GM12878 (cell line): Measurements from ENCODE around the gene NDUFA7. TPM values are rescaled to one million over a fixed set of nuclear protein-coding genes. Genes with fewer than 3 reads are reported as not detected.

Experiments
- ATAC-seq: fragments of 200-7000 bp; cut with Tn5 transposase; 3 replicates; pipeline ENCODE4 v1.9.1; 2020; ENCODE audit warnings: mild to moderate bottlenecking, moderate library complexity
- BruUV-seq: library from RNA; stranded (reverse); fragments of 400-500 nt; replicated peaks from 2 replicates; lab custom pipeline; 2021; lab: Mats Ljungman, UMichigan
- CTCF ChIA-PET: fragments of 300-600 bp; sonication (Branson Sonifier 250); formaldehyde crosslinking; extraction: SDS; loops from one replicate; lab custom pipeline; 2021; ENCODE audit warnings: inconsistent platforms; lab: Yijun Ruan, JAX
- POLR2A ChIA-PET: fragments of 350-600 bp; formaldehyde crosslinking; extraction: SDS; loops from one replicate; lab custom pipeline; 2021; ENCODE audit warnings: inconsistent platforms; lab: Charles Lee
- RAD21 ChIA-PET: fragments of 300-600 bp; sonication (Branson Sonifier 250); formaldehyde crosslinking; loops from one replicate; lab custom pipeline; 2023; ENCODE audit warnings: antibody characterized with exemption; ENCODE audit not compliant: unreplicated experiment; lab: Charles Lee
- SMC1A ChIA-PET: fragments of 300-600 bp; sonication (Branson Sonifier 250); formaldehyde crosslinking; loops from one replicate; lab custom pipeline; 2023; ENCODE audit not compliant: unreplicated experiment, uncharacterized antibody; lab: Charles Lee
- DNase-seq: peaks from one replicate; pipeline ENCODE4 v3.0.0-alpha.2; 2011; ENCODE audit warnings: low read depth, low spot score
- FAIRE-seq: peaks from 3 replicates; lab custom pipeline; 2011; peaks lifted over from hg19 to GRCh38; lab: Jason Lieb, UNC
- H2AFZ ChIP-seq: 2 replicates; pipeline ENCODE4 v1.6.0; 2011; ENCODE audit warnings: low read depth, low read length, control low read depth; ENCODE audit not compliant: control insufficient read depth
- H3K27ac ChIP-seq: 2 replicates; pipeline ENCODE4 v1.5.1; 2011; ENCODE audit warnings: control low read depth; ENCODE audit not compliant: control insufficient read depth, insufficient read depth
- H3K27me3 ChIP-seq, 2 experiments: replicated peaks in 1 of 2; 2 replicates each; pipeline versions ENCODE4 v1.6.0 to v1.6.1; 2011; ENCODE audit warnings: low read length in 1 of 2; ENCODE audit not compliant: control insufficient read depth in 2 of 2, insufficient read depth in 2 of 2
- H3K36me3 ChIP-seq, 2 experiments: 2 replicates each; pipeline ENCODE4 v1.5.1; 2011; ENCODE audit warnings: low read length in 1 of 2; ENCODE audit not compliant: control insufficient read depth in 2 of 2, insufficient read depth in 2 of 2
- H3K4me1 ChIP-seq: 2 replicates; pipeline ENCODE4 v1.6.1; 2011; ENCODE audit warnings: mild to moderate bottlenecking, low read length, moderate library complexity, mixed read lengths; ENCODE audit not compliant: control insufficient read depth, insufficient read depth
- H3K4me2 ChIP-seq: 2 replicates; pipeline ENCODE4 v1.6.0; 2011; ENCODE audit warnings: control low read depth; ENCODE audit not compliant: control insufficient read depth, insufficient read depth
- H3K4me3 ChIP-seq: fragments of 200-600 bp; sonication (generic); 2 replicates; pipeline ENCODE4 v1.5.1; 2016
- H3K79me2 ChIP-seq: 2 replicates; pipeline ENCODE4 v1.6.0; 2011; ENCODE audit warnings: low read length; ENCODE audit not compliant: control insufficient read depth, insufficient read depth
- H3K9ac ChIP-seq: 2 replicates; pipeline ENCODE4 v1.8.0; 2011; ENCODE audit warnings: low read length, control low read depth, mixed read lengths; ENCODE audit not compliant: control insufficient read depth, insufficient read depth
- H3K9me3 ChIP-seq: replicated peaks from 3 replicates; pipeline ENCODE4 v1.5.1; 2011; ENCODE audit warnings: mild to moderate bottlenecking, low read length; ENCODE audit not compliant: control insufficient read depth, insufficient read depth
- H4K20me1 ChIP-seq: 2 replicates; pipeline ENCODE4 v1.6.0; 2011; ENCODE audit not compliant: control insufficient read depth, insufficient read depth
- CEBPB ChIP-seq, 2 experiments: fragments of 150-350 bp in 1 of 2; IDR thresholded peaks; 2 replicates each; pipeline ENCODE4 v1.6.1; 2012 to 2014; ENCODE audit warnings: low read depth in 2 of 2, low read length in 2 of 2, borderline replicate concordance in 1 of 2, inconsistent platforms in 1 of 2
- CHD4 ChIP-seq: fragments of 200-600 bp; sonication (generic); IDR thresholded peaks from 2 replicates; pipeline ENCODE4 v1.6.1; 2016; ENCODE audit warnings: mild to moderate bottlenecking
- EED ChIP-seq: sonication (generic); IDR thresholded peaks from 2 replicates; pipeline ENCODE4 v1.6.1; 2016; ENCODE audit warnings: antibody characterized with exemption, low read depth
- LARP7 ChIP-seq: fragments of 450-650 bp; IDR thresholded peaks from 2 replicates; pipeline ENCODE4 v1.6.1; 2017; ENCODE audit warnings: mild to moderate bottlenecking
- RELA ChIP-seq: fragments of 450-650 bp; IDR thresholded peaks from 2 replicates; pipeline ENCODE4 v1.8.0; 2014; ENCODE audit warnings: borderline replicate concordance; ENCODE audit not compliant: partially characterized antibody
- SPI1 ChIP-seq: IDR thresholded peaks from 2 replicates; pipeline ENCODE4 v1.6.1; 2011; ENCODE audit warnings: low read depth, mild to moderate bottlenecking, low read length, moderate library complexity, borderline replicate concordance; ENCODE audit not compliant: insufficient read depth
- STAT1 ChIP-seq: fragments of 450-650 bp; conservative IDR thresholded peaks from 2 replicates; pipeline ENCODE4 v1.6.1; 2014; ENCODE audit warnings: antibody characterized with exemption, mild to moderate bottlenecking
- WGBS: methylation state at CpG from one replicate; pipeline ENCODE4 v1.1.6; 2016; ENCODE audit warnings: low lambda C conversion rate; ENCODE audit not compliant: insufficient replicate concordance, insufficient coverage; ENCODE audit errors: missing lambda C conversion rate; 5-methylcytosine and 5-hydroxymethylcytosine counted together
- in situ Hi-C: fragments of 300-500 bp; cut with MboI; formaldehyde crosslinking; loops from 9 replicates; pipeline ENCODE4 v1.14.3; 2018; ENCODE audit warnings: mixed read lengths
- intact Hi-C: fragments of 100-400 bp; cut with micrococcal nuclease; formaldehyde crosslinking; loops from one replicate; pipeline ENCODE4 v1.14.2; 2022; ENCODE audit not compliant: unreplicated experiment
- polyA plus RNA-seq, 11 experiments: library from polyadenylated mRNA; depleted of rRNA in 4 of 11; unstranded in 6 of 11; stranded (reverse) in 5 of 11; fragments of >200 nt; fragmentation: Nextera tagmentation in 4 of 11; fragmentation: Illumina TruSeq in 1 of 11; extraction: Ambion mirVana in 4 of 11; extraction: Trizol in 1 of 11; gene quantifications; 1 replicate in 1 of 11; 2 replicates in 10 of 11; pipeline versions ENCODE4 v1.2.1 to v1.2.3, GENCODE V29; 2011 to 2016; ENCODE audit warnings: inconsistent platforms in 2 of 11, missing spikeins in 2 of 11, low read depth in 1 of 11
- total RNA-seq, 4 experiments: library from RNA; depleted of rRNA in 3 of 4; stranded (reverse); fragments of >200 nt in 3 of 4; fragmentation: Illumina TruSeq in 1 of 4; extraction: Trizol in 1 of 4; gene quantifications; 2 replicates each; pipeline versions ENCODE4 v1.2.1 to v1.2.3, GENCODE V29; 2013 to 2021
- TF ChIP-seq, protein P1 (sequence below): fragments of 450-650 bp; IDR thresholded peaks from 2 replicates; pipeline ENCODE4 v1.6.1; 2017; ENCODE audit warnings: antibody characterized with exemption, mild to moderate bottlenecking, moderate library complexity
- TF ChIP-seq, protein P2 (sequence below): fragments of 150-350 bp; IDR thresholded peaks from 2 replicates; pipeline ENCODE4 v1.6.1; 2016; ENCODE audit warnings: low read depth, low read length

NDUFA7 gene
- total and polyA plus RNA-seq, 10 of the 15 experiments (the other 5 are each of a cell fraction or from before 2014, with no cell fraction given): 79.0 to 360 (median 174) TPM

DNA sequence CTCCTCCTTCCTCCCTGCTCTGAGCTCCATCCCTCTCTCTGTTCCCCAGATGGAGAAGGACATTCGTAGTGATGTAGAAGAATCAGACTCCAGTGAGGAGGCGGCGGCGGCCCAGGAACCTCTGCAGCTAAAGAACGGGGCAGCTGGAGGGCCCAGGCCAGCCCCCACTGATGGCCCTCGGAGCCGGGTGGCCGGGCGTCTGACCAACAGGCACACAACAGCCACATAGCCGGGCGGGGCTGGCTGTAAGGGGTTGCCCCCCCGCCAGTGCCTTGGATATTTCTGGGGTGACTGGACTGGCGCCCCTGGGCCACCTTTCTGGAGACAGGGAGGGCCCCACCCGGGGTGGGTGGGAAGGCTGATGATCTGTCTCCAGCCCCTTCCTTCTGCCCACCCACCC lies 59.3 kb downstream of the NDUFA7 start:
- Histone ChIP-seq H3K27ac (no peak overlapping the region), H4K20me1 (no peaks in the 10 kb centered on the region), H3K36me3 (peaks cover 12 to 14% of the 10 kb centered on the region in 2 experiments; a peak in 3 of 4 replicates), H3K4me1 (no peaks in the 10 kb centered on the region), H3K27me3 (no peaks in the 10 kb centered on the region), H3K79me2 (no peaks in the 10 kb centered on the region), H2AFZ (no peak overlapping the region), H3K4me3 (no peak overlapping the region), H3K9ac (no peak overlapping the region), H3K9me3 (no peaks in the 10 kb centered on the region), H3K4me2 (no peak overlapping the region)
- RAD21 ChIA-PET: no interaction called here
- SMC1A ChIA-PET: no interaction called here
- POLR2A ChIA-PET: no interaction called here
- ATAC-seq (no peak), FAIRE-seq (no peak), DNase-seq (no peak)
- intact Hi-C loops: no loop called here
- in situ Hi-C loops: no loop called here
- 96% methylated on average over 14 of the region's 14 CpGs for WGBS
- no TSS peak for BruUV-seq
- TF ChIP-seq STAT1: no peak
- no peak for TF ChIP-seq RELA
- TF ChIP-seq, protein P1, sequence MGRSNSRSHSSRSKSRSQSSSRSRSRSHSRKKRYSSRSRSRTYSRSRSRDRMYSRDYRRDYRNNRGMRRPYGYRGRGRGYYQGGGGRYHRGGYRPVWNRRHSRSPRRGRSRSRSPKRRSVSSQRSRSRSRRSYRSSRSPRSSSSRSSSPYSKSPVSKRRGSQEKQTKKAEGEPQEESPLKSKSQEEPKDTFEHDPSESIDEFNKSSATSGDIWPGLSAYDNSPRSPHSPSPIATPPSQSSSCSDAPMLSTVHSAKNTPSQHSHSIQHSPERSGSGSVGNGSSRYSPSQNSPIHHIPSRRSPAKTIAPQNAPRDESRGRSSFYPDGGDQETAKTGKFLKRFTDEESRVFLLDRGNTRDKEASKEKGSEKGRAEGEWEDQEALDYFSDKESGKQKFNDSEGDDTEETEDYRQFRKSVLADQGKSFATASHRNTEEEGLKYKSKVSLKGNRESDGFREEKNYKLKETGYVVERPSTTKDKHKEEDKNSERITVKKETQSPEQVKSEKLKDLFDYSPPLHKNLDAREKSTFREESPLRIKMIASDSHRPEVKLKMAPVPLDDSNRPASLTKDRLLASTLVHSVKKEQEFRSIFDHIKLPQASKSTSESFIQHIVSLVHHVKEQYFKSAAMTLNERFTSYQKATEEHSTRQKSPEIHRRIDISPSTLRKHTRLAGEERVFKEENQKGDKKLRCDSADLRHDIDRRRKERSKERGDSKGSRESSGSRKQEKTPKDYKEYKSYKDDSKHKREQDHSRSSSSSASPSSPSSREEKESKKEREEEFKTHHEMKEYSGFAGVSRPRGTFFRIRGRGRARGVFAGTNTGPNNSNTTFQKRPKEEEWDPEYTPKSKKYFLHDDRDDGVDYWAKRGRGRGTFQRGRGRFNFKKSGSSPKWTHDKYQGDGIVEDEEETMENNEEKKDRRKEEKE: no peak
- TF ChIP-seq EED: no peak
- TF ChIP-seq, protein P2, sequence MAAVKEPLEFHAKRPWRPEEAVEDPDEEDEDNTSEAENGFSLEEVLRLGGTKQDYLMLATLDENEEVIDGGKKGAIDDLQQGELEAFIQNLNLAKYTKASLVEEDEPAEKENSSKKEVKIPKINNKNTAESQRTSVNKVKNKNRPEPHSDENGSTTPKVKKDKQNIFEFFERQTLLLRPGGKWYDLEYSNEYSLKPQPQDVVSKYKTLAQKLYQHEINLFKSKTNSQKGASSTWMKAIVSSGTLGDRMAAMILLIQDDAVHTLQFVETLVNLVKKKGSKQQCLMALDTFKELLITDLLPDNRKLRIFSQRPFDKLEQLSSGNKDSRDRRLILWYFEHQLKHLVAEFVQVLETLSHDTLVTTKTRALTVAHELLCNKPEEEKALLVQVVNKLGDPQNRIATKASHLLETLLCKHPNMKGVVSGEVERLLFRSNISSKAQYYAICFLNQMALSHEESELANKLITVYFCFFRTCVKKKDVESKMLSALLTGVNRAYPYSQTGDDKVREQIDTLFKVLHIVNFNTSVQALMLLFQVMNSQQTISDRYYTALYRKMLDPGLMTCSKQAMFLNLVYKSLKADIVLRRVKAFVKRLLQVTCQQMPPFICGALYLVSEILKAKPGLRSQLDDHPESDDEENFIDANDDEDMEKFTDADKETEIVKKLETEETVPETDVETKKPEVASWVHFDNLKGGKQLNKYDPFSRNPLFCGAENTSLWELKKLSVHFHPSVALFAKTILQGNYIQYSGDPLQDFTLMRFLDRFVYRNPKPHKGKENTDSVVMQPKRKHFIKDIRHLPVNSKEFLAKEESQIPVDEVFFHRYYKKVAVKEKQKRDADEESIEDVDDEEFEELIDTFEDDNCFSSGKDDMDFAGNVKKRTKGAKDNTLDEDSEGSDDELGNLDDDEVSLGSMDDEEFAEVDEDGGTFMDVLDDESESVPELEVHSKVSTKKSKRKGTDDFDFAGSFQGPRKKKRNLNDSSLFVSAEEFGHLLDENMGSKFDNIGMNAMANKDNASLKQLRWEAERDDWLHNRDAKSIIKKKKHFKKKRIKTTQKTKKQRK: no peak
- TF ChIP-seq CEBPB (IDR thresholded peaks at IDR 0.05; ENCODE audit: borderline replicate concordance in 1 of 2, low read depth in 2 of 2, low read length in 2 of 2): no peak
- no peak for TF ChIP-seq CHD4
- TF ChIP-seq LARP7: no peak
- TF ChIP-seq SPI1: no peak
- TF ChIP-seq, all 136 proteins: peak for 0
- CTCF ChIA-PET: interaction anchor here (0.9 kb wide), 1 partner anchor 8 kb away, joined by 3 read pairs; no protein-coding TSS in a partner anchor
